WTC11 (cell line): ENCODE results near the gene TTC39A. TPM values are rescaled to one million over a fixed set of nuclear protein-coding genes. Genes with fewer than 3 reads are reported as not detected.

Source experiments
- ATAC-seq: fragments of 200-7000 bp; cut with Tn5 transposase; 2 replicates; pipeline ENCODE4 v1.10.0; 2021; ENCODE audit warnings: mild to moderate bottlenecking, moderate library complexity
- CTCF ChIA-PET: fragments of 300-600 bp; sonication (Branson Sonifier 250); formaldehyde crosslinking; loops from one replicate; lab custom pipeline; 2021; ENCODE audit warnings: antibody characterized with exemption; lab: Charles Lee
- POLR2A ChIA-PET: fragments of 350-600 bp; sonication (Branson Sonifier 250); formaldehyde crosslinking; loops from one replicate; lab custom pipeline; 2021; ENCODE audit warnings: antibody characterized with exemption; lab: Charles Lee
- DNase-seq: peaks from one replicate; pipeline ENCODE4 v3.0.0; 2021; ENCODE audit warnings: low spot score
- H3K27ac Mint-ChIP-seq: 2 replicates; pipeline ENCODE4 v1.8.0; 2021; ENCODE audit warnings: mixed read lengths
- H3K27me3 Mint-ChIP-seq: 2 replicates; pipeline ENCODE4 v1.8.0; 2021; ENCODE audit warnings: low read depth, mild to moderate bottlenecking, moderate library complexity, mixed read lengths
- H3K36me3 Mint-ChIP-seq: 2 replicates; pipeline ENCODE4 v1.8.0; 2021; ENCODE audit warnings: mixed read lengths
- H3K4me1 Mint-ChIP-seq: 2 replicates; pipeline ENCODE4 v1.8.0; 2022; ENCODE audit warnings: mixed read lengths
- H3K4me3 Mint-ChIP-seq: 2 replicates; pipeline ENCODE4 v1.8.0; 2021; ENCODE audit warnings: mild to moderate bottlenecking, moderate library complexity, mixed read lengths
- H3K9me3 Mint-ChIP-seq: 2 replicates; pipeline ENCODE4 v1.8.0; 2021; ENCODE audit warnings: mixed read lengths
- E2F4 ChIP-seq: sonication (generic); formaldehyde crosslinking; IDR thresholded peaks from 2 replicates; pipeline ENCODE4 v1.8.1; 2022; ENCODE audit warnings: low read depth, mild to moderate bottlenecking, moderate library complexity, missing genetic modification reagents, borderline replicate concordance
- E2F5 ChIP-seq: sonication (generic); formaldehyde crosslinking; IDR thresholded peaks from 2 replicates; pipeline ENCODE4 v1.8.1; 2022; ENCODE audit warnings: mild to moderate bottlenecking, moderate library complexity, missing genetic modification reagents
- ELF4 ChIP-seq: sonication (generic); formaldehyde crosslinking; IDR thresholded peaks from 2 replicates; pipeline ENCODE4 v1.8.1; 2022; ENCODE audit warnings: low read depth, mild to moderate bottlenecking, moderate library complexity, missing genetic modification reagents
- ESRRA ChIP-seq: sonication (generic); formaldehyde crosslinking; IDR thresholded peaks from 2 replicates; pipeline ENCODE4 v1.8.1; 2022; ENCODE audit warnings: mild to moderate bottlenecking, missing genetic modification reagents, borderline replicate concordance
- FOXP4 ChIP-seq: sonication (generic); formaldehyde crosslinking; IDR thresholded peaks from 2 replicates; pipeline ENCODE4 v1.8.0; 2022; ENCODE audit warnings: mild to moderate bottlenecking, missing genetic modification reagents
- GTF2I ChIP-seq: fragments of 250-450 bp; sonication (Bioruptor Pico); conservative IDR thresholded peaks from 2 replicates; pipeline ENCODE4 v1.4.0; 2021; ENCODE audit warnings: mild to moderate bottlenecking
- HMGXB4 ChIP-seq: sonication (generic); formaldehyde crosslinking; IDR thresholded peaks from 2 replicates; pipeline ENCODE4 v1.8.1; 2023; ENCODE audit warnings: mild to moderate bottlenecking, moderate library complexity, missing genetic modification reagents
- IRF2 ChIP-seq: sonication (generic); formaldehyde crosslinking; IDR thresholded peaks from 2 replicates; pipeline ENCODE4 v1.8.0; 2022; ENCODE audit warnings: low read depth, missing genetic modification reagents, borderline replicate concordance
- JAZF1 ChIP-seq: fragments of 250-450 bp; sonication (Bioruptor Pico); IDR thresholded peaks from 2 replicates; pipeline ENCODE4 v1.9.0; 2021; ENCODE audit warnings: moderate library complexity, mild to moderate bottlenecking, inconsistent platforms
- MAX ChIP-seq: sonication (generic); formaldehyde crosslinking; IDR thresholded peaks from 2 replicates; pipeline ENCODE4 v1.8.0; 2022; ENCODE audit warnings: mild to moderate bottlenecking, missing genetic modification reagents
- MXD4 ChIP-seq: fragments of 250-450 bp; sonication (Bioruptor Pico); IDR thresholded peaks from 2 replicates; pipeline ENCODE4 v1.8.0; 2021; ENCODE audit warnings: mild to moderate bottlenecking, moderate library complexity, borderline replicate concordance
- NFE2L1 ChIP-seq: sonication (generic); formaldehyde crosslinking; IDR thresholded peaks from 2 replicates; pipeline ENCODE4 v1.8.1; 2023; ENCODE audit warnings: missing genetic modification reagents
- NR3C1 ChIP-seq: sonication (generic); formaldehyde crosslinking; conservative IDR thresholded peaks from 2 replicates; pipeline ENCODE4 v1.8.1; 2023; ENCODE audit warnings: low read depth, mild to moderate bottlenecking, missing genetic modification reagents
- OVOL2 ChIP-seq: fragments of 250-450 bp; sonication (Bioruptor Pico); IDR thresholded peaks from 2 replicates; pipeline ENCODE4 v1.9.0; 2021; ENCODE audit warnings: mild to moderate bottlenecking, borderline replicate concordance
- RELA ChIP-seq: sonication (generic); formaldehyde crosslinking; IDR thresholded peaks from 2 replicates; pipeline ENCODE4 v1.8.1; 2022; ENCODE audit warnings: missing genetic modification reagents, mild to moderate bottlenecking, borderline replicate concordance
- TEAD4 ChIP-seq: sonication (generic); formaldehyde crosslinking; IDR thresholded peaks from 2 replicates; pipeline ENCODE4 v1.8.0; 2022; ENCODE audit warnings: mild to moderate bottlenecking, missing genetic modification reagents
- ZNF532 ChIP-seq: fragments of 250-450 bp; sonication (Bioruptor Pico); IDR thresholded peaks from 2 replicates; pipeline ENCODE4 v1.9.0; 2021; ENCODE audit warnings: mild to moderate bottlenecking, borderline replicate concordance
- total RNA-seq: library from RNA; stranded (reverse); gene quantifications from 3 replicates; pipeline ENCODE4 v1.2.3, GENCODE V29; 2021
- TF ChIP-seq, protein P1 (sequence below): fragments of 250-450 bp; sonication (Bioruptor Pico); IDR thresholded peaks from 2 replicates; pipeline ENCODE4 v2.1.2; 2022; ENCODE audit warnings: mild to moderate bottlenecking, moderate library complexity

Gene TTC39A
- total RNA-seq, 1 experiment from 2014 or later = 3.4 TPM

DNA sequence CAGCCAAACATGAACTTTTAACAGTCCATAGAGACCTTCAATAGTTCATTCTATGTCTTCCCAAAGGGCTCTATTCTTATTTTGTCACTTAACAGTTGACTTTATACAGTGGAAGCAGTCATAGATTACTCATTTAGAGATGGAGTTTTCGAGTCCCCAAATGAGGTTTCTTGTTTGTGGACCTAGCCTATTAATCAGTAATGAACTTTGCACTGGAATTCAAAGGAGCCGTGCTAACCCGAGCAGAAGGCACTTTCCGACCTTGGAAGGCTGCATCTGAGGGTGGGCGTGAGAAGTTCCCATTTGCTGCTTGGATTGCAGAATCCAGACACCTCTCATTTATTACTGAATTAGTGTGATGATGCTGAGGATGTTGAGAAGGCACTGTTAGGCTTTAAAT lies 46.4 kb downstream of the TTC39A start (continued):
- TF ChIP-seq ZNF532 = no peak
- no peak for TF ChIP-seq OVOL2 (CRISPR knock-in tag)
- TF ChIP-seq E2F4 (CRISPR knock-in tag) = no peak
- TF ChIP-seq RELA (CRISPR knock-in tag) = no peak
- no peak for TF ChIP-seq NFE2L1
- TF ChIP-seq HMGXB4 (CRISPR knock-in tag) = no peak
- no peak for TF ChIP-seq ESRRA (CRISPR knock-in tag)
- no peak for TF ChIP-seq IRF2 (CRISPR knock-in tag)
- TF ChIP-seq JAZF1 (CRISPR knock-in tag) = no peak

DNA sequence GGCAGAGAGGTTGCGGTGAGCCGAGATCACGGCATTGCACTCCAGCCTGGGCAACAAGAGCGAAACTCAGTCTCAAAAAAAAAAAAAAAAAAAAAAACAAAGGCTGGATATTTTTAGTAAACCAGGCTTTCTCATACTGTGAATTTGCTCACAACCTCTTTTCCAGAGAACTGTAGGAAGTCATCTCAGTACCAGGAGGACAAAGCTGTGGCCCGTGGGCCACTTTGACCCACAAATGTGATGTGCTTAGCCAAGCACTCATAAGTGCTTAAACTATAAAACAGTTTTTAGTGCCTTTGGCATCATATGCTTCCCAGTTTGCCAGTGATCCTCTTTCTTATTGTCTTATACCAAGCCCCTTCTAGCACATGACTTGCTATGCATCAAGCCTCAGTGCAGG lies 47.8 kb downstream of the TTC39A start:
- Mint-ChIP-seq H3K4me3 (no peak overlapping the region), H3K4me1 (peaks cover 4% of the 10 kb centered on the region), H3K36me3 (no peaks in the 10 kb centered on the region), H3K27me3 (no peaks in the 10 kb centered on the region), H3K9me3 (no peaks in the 10 kb centered on the region), H3K27ac (no peak overlapping the region)
- ChIA-PET CTCF (interaction anchor here (1.0 kb wide), 1 partner anchor 14 kb away, joined by 4 read pairs; no protein-coding TSS in a partner anchor), POLR2A (no interaction called here)
- TF ChIP-seq E2F5 (CRISPR knock-in tag) = no peak
- TF ChIP-seq ELF4 = no peak
- TF ChIP-seq TEAD4 = no peak
- TF ChIP-seq MXD4 (CRISPR knock-in tag) = no peak
- TF ChIP-seq, protein P1, sequence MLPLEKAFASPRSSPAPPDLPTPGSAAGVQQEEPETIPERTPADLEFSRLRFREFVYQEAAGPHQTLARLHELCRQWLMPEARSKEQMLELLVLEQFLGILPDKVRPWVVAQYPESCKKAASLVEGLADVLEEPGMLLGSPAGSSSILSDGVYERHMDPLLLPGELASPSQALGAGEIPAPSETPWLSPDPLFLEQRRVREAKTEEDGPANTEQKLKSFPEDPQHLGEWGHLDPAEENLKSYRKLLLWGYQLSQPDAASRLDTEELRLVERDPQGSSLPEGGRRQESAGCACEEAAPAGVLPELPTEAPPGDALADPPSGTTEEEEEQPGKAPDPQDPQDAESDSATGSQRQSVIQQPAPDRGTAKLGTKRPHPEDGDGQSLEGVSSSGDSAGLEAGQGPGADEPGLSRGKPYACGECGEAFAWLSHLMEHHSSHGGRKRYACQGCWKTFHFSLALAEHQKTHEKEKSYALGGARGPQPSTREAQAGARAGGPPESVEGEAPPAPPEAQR = no peak
- no peak for TF ChIP-seq GTF2I (CRISPR knock-in tag)
- TF ChIP-seq NR3C1 (CRISPR knock-in tag) = no peak
- no peak for TF ChIP-seq FOXP4 (CRISPR knock-in tag)
- no peak for TF ChIP-seq RELA (CRISPR knock-in tag)
- TF ChIP-seq IRF2 (CRISPR knock-in tag) = no peak
- TF ChIP-seq MAX (CRISPR knock-in tag) = no peak
- DNase-seq (no peak), ATAC-seq (no peak)
